AG04449 (cell line): ENCODE measurements around the gene GOSR1.

Experiments
- CTCF ChIA-PET: fragments of 350-600 bp; formaldehyde crosslinking; extraction: SDS; loops from one replicate; lab custom pipeline; 2021; ENCODE audit warnings: antibody characterized with exemption; lab: Yijun Ruan, JAX
- POLR2A ChIA-PET: fragments of 400-600, 350-600 bp; formaldehyde crosslinking; extraction: SDS; loops from one replicate; lab custom pipeline; 2020; ENCODE audit warnings: antibody characterized with exemption, inconsistent platforms; lab: Yijun Ruan, JAX
- DNase-seq: peaks from one replicate; pipeline ENCODE4 v3.0.0-alpha.2; 2010; ENCODE audit warnings: low read depth, low spot score
- H3K4me3 ChIP-seq: 2 replicates; pipeline ENCODE4 v1.5.1; 2011; ENCODE audit warnings: low read depth, mild to moderate bottlenecking, control low read depth, low read length
- CTCF ChIP-seq: IDR thresholded peaks from one replicate; pipeline ENCODE4 v1.5.1; 2011; ENCODE audit warnings: mild to moderate bottlenecking, moderate library complexity, low read length, control low read depth, inconsistent platforms; ENCODE audit not compliant: insufficient read depth; ENCODE audit errors: missing control alignments

The GOSR1 gene

GRCh38 chr17:30493780-30494179, 16.6 kb downstream of the GOSR1 start:
- POLR2A ChIA-PET: no interaction called here
- no peak overlapping the region for H3K4me3 ChIP-seq
- CTCF ChIA-PET: interaction anchor here (1.7 to 3.6 kb wide), 2 partner anchors 16 to 222 kb away, joined by 6 to 30 read pairs; partner anchors contain the start of gene GOSR1
- DNase-seq: no peak
- TF ChIP-seq CTCF: no peak

- ChIA-PET CTCF (no interaction called here), POLR2A (no interaction called here)
- TF ChIP-seq CTCF: no peak
- H3K4me3 ChIP-seq: no peak overlapping the region
- no peak for DNase-seq
Observed at GRCh38 chr17:30495586-30495985, 18.4 kb downstream of the GOSR1 start.

- TF ChIP-seq CTCF: no peak
- ChIA-PET CTCF (no interaction called here), POLR2A (no interaction called here)
- H3K4me3 ChIP-seq: no peak overlapping the region
- DNase-seq: no peak
Observed at GRCh38 chr17:30503558-30503957, 26.4 kb downstream of the GOSR1 start.

GRCh38 chr17:30505868-30506417, 28.7 kb downstream of the GOSR1 start:
- POLR2A ChIA-PET: no interaction called here
- no peak for DNase-seq
- CTCF ChIA-PET: interaction anchor here (1.5 kb wide), 1 partner anchor 9 kb away, joined by 4 read pairs; no protein-coding TSS in a partner anchor

GRCh38 chr17:30506481-30506880, 29.3 kb downstream of the GOSR1 start:
- CTCF ChIA-PET: interaction anchor here (1.5 kb wide), 1 partner anchor 8 kb away, joined by 4 read pairs; no protein-coding TSS in a partner anchor
- no peak for DNase-seq
- H3K4me3 ChIP-seq: no peak overlapping the region
- POLR2A ChIA-PET: no interaction called here
- no peak for TF ChIP-seq CTCF

More at GRCh38 chr17:30505868-30506417, 28.7 kb downstream of the GOSR1 start:
- no peak for TF ChIP-seq CTCF
- H3K4me3 ChIP-seq: no peak overlapping the region

- ChIA-PET POLR2A (no interaction called here), CTCF (interaction anchor here (1.5 to 1.8 kb wide), 2 partner anchors 14 to 37 kb away, joined by 3 to 12 read pairs; partner anchors contain the start of gene GOSR1)
- peak; percentile 64 for DNase-seq
- H3K4me3 ChIP-seq: no peak overlapping the region
- no peak for TF ChIP-seq CTCF
Observed at GRCh38 chr17:30513346-30513745, 36.1 kb downstream of the GOSR1 start.
